B cell (primary cell): ENCODE results near the gene WASL. TPM values are rescaled to one million over a fixed set of nuclear protein-coding genes. Genes with fewer than 3 reads are reported as not detected.

ENCODE experiments used
- ATAC-seq: fragments of 200-7000 bp; cut with Tn5 transposase; one replicate; pipeline ENCODE4 v1.10.0; 2021; ENCODE audit warnings: low read depth, mild to moderate bottlenecking, moderate number of reproducible peaks, moderate library complexity
- CTCF ChIA-PET: fragments of 350-600 bp; sonication (Branson Sonifier 250); formaldehyde crosslinking; loops from one replicate; lab custom pipeline; 2021; ENCODE audit warnings: antibody characterized with exemption, inconsistent platforms; lab: Charles Lee
- POLR2A ChIA-PET: fragments of 350-600 bp; sonication (Branson Sonifier 250); formaldehyde crosslinking; loops from one replicate; lab custom pipeline; 2021; ENCODE audit warnings: antibody characterized with exemption; lab: Charles Lee
- DNase-seq: peaks from one replicate; pipeline ENCODE4 v3.0.0; 2013
- H2AFZ ChIP-seq: 2 replicates; pipeline ENCODE4 v1.6.1; 2012; ENCODE audit warnings: mild to moderate bottlenecking, low read depth, low read length; ENCODE audit not compliant: insufficient read depth, poor library complexity, severe bottlenecking
- H3K27ac ChIP-seq, 2 donors: 1 replicate in 1 of 2; 2 replicates in 1 of 2; pipeline ENCODE4 v1.5.1; 2012 to 2013; ENCODE audit warnings: low read length in 2 of 2, mild to moderate bottlenecking in 2 of 2, moderate library complexity in 1 of 2
- H3K27me3 ChIP-seq, 4 experiments: fragments of 200-600 bp in 1 of 4; sonication (generic) in 1 of 4; replicated peaks in 1 of 4; 1 replicate in 2 of 4; 2 replicates in 2 of 4; pipeline versions ENCODE4 v1.6.1 to v1.7.0; 2013 to 2016; ENCODE audit warnings: low read length in 3 of 4, mild to moderate bottlenecking in 2 of 4, mixed read lengths in 1 of 4, moderate library complexity in 1 of 4; ENCODE audit not compliant: insufficient read depth in 4 of 4, control insufficient read depth in 3 of 4; ENCODE audit errors: control extremely low read depth in 1 of 4
- H3K36me3 ChIP-seq, 2 experiments: replicated peaks in 1 of 2; 1 replicate in 1 of 2; 2 replicates in 1 of 2; pipeline versions ENCODE4 v1.6.1 to v1.7.1; 2013; ENCODE audit warnings: low read length in 1 of 2; ENCODE audit not compliant: insufficient read depth in 2 of 2, control insufficient read depth in 1 of 2; ENCODE audit errors: control extremely low read depth in 1 of 2, extremely low read depth in 1 of 2
- H3K4me1 ChIP-seq, 2 donors: fragments of 200-600 bp in 1 of 2; sonication (generic) in 1 of 2; 1 replicate in 1 of 2; 2 replicates in 1 of 2; pipeline versions ENCODE4 v1.5.1 to v1.6.1; 2013 to 2017; ENCODE audit warnings: low read length in 2 of 2; ENCODE audit not compliant: control insufficient read depth in 2 of 2, insufficient read depth in 2 of 2
- H3K4me2 ChIP-seq: replicated peaks from 2 replicates; pipeline ENCODE3; 2012; ENCODE audit warnings: mild to moderate bottlenecking, low read depth, low read length; ENCODE audit not compliant: poor library complexity, severe bottlenecking
- H3K4me3 ChIP-seq, 5 experiments: fragments of 200-600 bp in 1 of 5; sonication (generic) in 1 of 5; 1 replicate in 3 of 5; 2 replicates in 2 of 5; pipeline versions ENCODE4 v1.5.1 to v1.7.0; 2011 to 2016; ENCODE audit warnings: low read length in 4 of 5, mild to moderate bottlenecking in 4 of 5, low read depth in 2 of 5, control low read depth in 1 of 5, moderate library complexity in 1 of 5; ENCODE audit not compliant: insufficient read depth in 1 of 5; ENCODE audit errors: control extremely low read depth in 1 of 5, extremely low read depth in 1 of 5
- H3K79me2 ChIP-seq: fragments of 200-600 bp; sonication (generic); one replicate; pipeline ENCODE4 v1.6.0; 2016; ENCODE audit warnings: low read length; ENCODE audit not compliant: control insufficient read depth, insufficient read depth
- H3K9ac ChIP-seq: fragments of 200-600 bp; sonication (generic); 2 replicates; pipeline ENCODE4 v1.6.1; 2017; ENCODE audit warnings: mild to moderate bottlenecking, low read length, moderate library complexity
- H3K9me3 ChIP-seq, 3 donors: one replicate each; pipeline versions ENCODE4 v1.6.1 to v1.7.1; 2013; ENCODE audit warnings: low read length in 2 of 3; ENCODE audit not compliant: control insufficient read depth in 2 of 3, insufficient read depth in 1 of 3; ENCODE audit errors: control extremely low read depth in 1 of 3
- H4K20me1 ChIP-seq: 2 replicates; pipeline ENCODE4 v1.6.0; 2012; ENCODE audit warnings: mild to moderate bottlenecking, low read length; ENCODE audit not compliant: insufficient read depth, control insufficient read depth, poor library complexity, severe bottlenecking
- H3K27ac Mint-ChIP-seq: one replicate; pipeline ENCODE4 v1.8.0; 2021; ENCODE audit warnings: mixed read lengths
- H3K27me3 Mint-ChIP-seq: one replicate; pipeline ENCODE4 v1.8.0; 2021; ENCODE audit warnings: mixed read lengths
- H3K4me1 Mint-ChIP-seq: one replicate; pipeline ENCODE4 v1.8.0; 2021; ENCODE audit warnings: mixed read lengths
- H3K4me3 Mint-ChIP-seq: one replicate; pipeline ENCODE4 v1.8.0; 2021; ENCODE audit warnings: mixed read lengths
- H3K9me3 Mint-ChIP-seq: one replicate; pipeline ENCODE4 v1.8.0; 2022; ENCODE audit warnings: mixed read lengths; ENCODE audit not compliant: insufficient read depth
- CTCF ChIP-seq: fragments of 200-600 bp; IDR thresholded peaks from one replicate; pipeline ENCODE4 v1.8.0; 2022; ENCODE audit warnings: antibody characterized with exemption, mild to moderate bottlenecking
- EZH2 ChIP-seq: IDR thresholded peaks from 2 replicates; pipeline ENCODE4 v1.6.1; 2012; ENCODE audit warnings: borderline replicate concordance, low read depth, mild to moderate bottlenecking, moderate library complexity, low read length; ENCODE audit not compliant: insufficient read depth, poor library complexity, severe bottlenecking
- WGBS: methylation state at CpG from one replicate; pipeline ENCODE4 v1.1.5; 2013; ENCODE audit warnings: missing lambda C conversion rate; ENCODE audit not compliant: insufficient coverage; 5-methylcytosine and 5-hydroxymethylcytosine counted together
- intact Hi-C: fragments of 100-400 bp; cut with micrococcal nuclease; formaldehyde crosslinking; loops from one replicate; pipeline ENCODE4 v1.10.0; 2022
- polyA plus RNA-seq: library from polyadenylated mRNA; depleted of rRNA; stranded (reverse); fragments of >200 nt; gene quantifications from 2 replicates; pipeline ENCODE4 v1.2.3, GENCODE V29; 2012
- total RNA-seq, 2 donors: library from RNA; stranded (reverse); fragments of 120-200 nt in 1 of 2; gene quantifications; 1 replicate in 1 of 2; 2 replicates in 1 of 2; pipeline versions ENCODE4 v1.2.3 to v1.2.4, GENCODE V29; 2013 to 2022

Gene WASL
- total and polyA plus RNA-seq, 2 donors (not counting 1 experiment from before 2014, with no cell fraction given): 1.8 to 10.4 TPM

- Mint-ChIP-seq H3K27me3 (peaks cover 34% of the 10 kb centered on the region), H3K4me1 (no peaks in the 10 kb centered on the region), H3K4me3 (no peak overlapping the region), H3K9me3 (no peaks in the 10 kb centered on the region), H3K27ac (no peak overlapping the region)
- H4K20me1 ChIP-seq: no peaks in the 10 kb centered on the region
- ATAC-seq (no peak), DNase-seq (no peak)
- ChIA-PET POLR2A (no interaction called here), CTCF (interaction anchor here (0.6 kb wide), 1 partner anchor 177 kb away, joined by 5 read pairs; no protein-coding TSS in a partner anchor)
- H3K4me1 ChIP-seq: no peaks in the 10 kb centered on the region
- no peak overlapping the region for H3K4me3 ChIP-seq
- H3K79me2 ChIP-seq: no peaks in the 10 kb centered on the region
- TF ChIP-seq EZH2: no peak
- no peak for TF ChIP-seq CTCF
- intact Hi-C loops: no loop called here
- H3K36me3 ChIP-seq: no peaks in the 10 kb centered on the region
- no peaks in the 10 kb centered on the region for H3K9me3 ChIP-seq
- no CpG with 5 or more reads among the region's 1 CpG for WGBS
- no peak overlapping the region for H2AFZ ChIP-seq
- no peak overlapping the region for H3K9ac ChIP-seq
- H3K4me2 ChIP-seq: no peak overlapping the region
- H3K27ac ChIP-seq: no peak overlapping the region
- H3K27me3 ChIP-seq: peaks cover 0 to 4% (median 0%) of the 10 kb centered on the region in 4 experiments
These were observed 87.0 kb downstream of the WASL start for GRCh38 chr7:123661765-123662164.

- Histone ChIP-seq H3K36me3 (no peaks in the 10 kb centered on the region), H3K9me3 (no peaks in the 10 kb centered on the region), H3K27ac (no peak overlapping the region), H3K79me2 (no peaks in the 10 kb centered on the region), H3K4me3 (no peak overlapping the region), H3K27me3 (peaks cover 0 to 4% (median 0%) of the 10 kb centered on the region in 4 experiments), H3K4me2 (no peak overlapping the region), H2AFZ (no peak overlapping the region), H3K9ac (no peak overlapping the region), H3K4me1 (no peaks in the 10 kb centered on the region), H4K20me1 (no peaks in the 10 kb centered on the region)
- 73% methylated on average over 7 of the region's 8 CpGs for WGBS
- no peak for TF ChIP-seq CTCF
- TF ChIP-seq EZH2: no peak
- DNase-seq (no peak), ATAC-seq (no peak)
- no peak overlapping the region for H3K4me3 Mint-ChIP-seq
- H3K4me1 Mint-ChIP-seq: no peaks in the 10 kb centered on the region
- peaks cover 35% of the 10 kb centered on the region for H3K27me3 Mint-ChIP-seq
- intact Hi-C loops: no loop called here
- ChIA-PET CTCF (no interaction called here), POLR2A (no interaction called here)
- no peak overlapping the region for H3K27ac Mint-ChIP-seq
- no peaks in the 10 kb centered on the region for H3K9me3 Mint-ChIP-seq
These were observed 88.1 kb downstream of the WASL start for GRCh38 chr7:123660514-123661354.
